ENCODE results near the gene OR1L8. TPM values are rescaled to one million over a fixed set of nuclear protein-coding genes. Genes with fewer than 3 reads are reported as not detected.

OR1L8 gene
- total and polyA plus RNA-seq, 2 donors (not counting 3 experiments of a cell fraction or from before 2014, with no cell fraction given) = 0.15 to 1.8 TPM

- intact Hi-C loops (cut with micrococcal nuclease) (no loop called here), dilution Hi-C loops (cut with MboI; ENCODE audit: extremely low pct_ligation_motif_present, low sequenced_read_pairs) (no loop called here)
- H3K36me3 ChIP-seq (ENCODE audit: control insufficient read depth in 2 of 2, extremely low read depth in 1 of 2, insufficient read depth in 2 of 2, low read length in 2 of 2) = no peaks in the 10 kb centered on the region
- no peaks in the 10 kb centered on the region for H3K4me1 ChIP-seq (ENCODE audit: control insufficient read depth, extremely low read depth, insufficient read depth, low read length)
- H3K4me3 ChIP-seq (replicated peaks in 1 of 3; ENCODE audit: insufficient read depth in 1 of 3, low read depth in 1 of 3, low read length in 3 of 3) = no peak overlapping the region
- H3K4me2 ChIP-seq (ENCODE audit: insufficient read depth, low read length) = no peak overlapping the region
- no peak overlapping the region for H3K27ac ChIP-seq (ENCODE audit: insufficient read depth, low read depth, low read length)
- H3K79me2 ChIP-seq (ENCODE audit: control insufficient read depth, insufficient read depth, low read length) = no peaks in the 10 kb centered on the region
- ChIA-PET CTCF (interaction anchor here (0.6 to 1.1 kb wide), 3 partner anchors 12 to 36 kb away, joined by 3 read pairs; no protein-coding TSS in a partner anchor), POLR2A (no interaction called here)
- no peaks in the 10 kb centered on the region for H4K20me1 ChIP-seq (replicated peaks; ENCODE audit: control insufficient read depth, extremely low read depth, insufficient read depth, low read length)
- no TSS peak for BruUV-seq (replicated peaks)
- H3K9ac ChIP-seq (replicated peaks; ENCODE audit: extremely low read depth, insufficient read depth, low read length) = no peak overlapping the region
- no peaks in the 10 kb centered on the region for H3K9me3 ChIP-seq (replicated peaks; ENCODE audit: control insufficient read depth, insufficient read depth, low read length)
- H3K9me1 ChIP-seq (replicated peaks; ENCODE audit: control insufficient read depth, extremely low read depth, insufficient read depth, low read length) = no peaks in the 10 kb centered on the region
- H3K27me3 ChIP-seq (ENCODE audit: control insufficient read depth in 2 of 2, insufficient read depth in 2 of 2, low read length in 2 of 2) = no peaks in the 10 kb centered on the region
- no peak for DNase-seq (ENCODE audit: low read depth, low spot score)
- no peak overlapping the region for H2AFZ ChIP-seq (ENCODE audit: low read depth, low read length)
- TF ChIP-seq FOS (IDR thresholded peaks at IDR 0.05; ENCODE audit: borderline replicate concordance, insufficient read depth, low read length) = no peak
- TF ChIP-seq POLR2A (IDR thresholded peaks at IDR 0.05; ENCODE audit: low read depth, low read length) = no peak
- no peak for TF ChIP-seq GATA2 (IDR thresholded peaks at IDR 0.05; ENCODE audit: insufficient read depth, insufficient read length, low read depth, low read length)
- no peak for TF ChIP-seq EZH2 (IDR thresholded peaks at IDR 0.05; ENCODE audit: borderline replicate concordance, low read depth, low read length, severe bottlenecking)
- no peak for TF ChIP-seq JUN (IDR thresholded peaks at IDR 0.05; ENCODE audit: borderline replicate concordance, insufficient read depth, insufficient read length, low read depth)
- TF ChIP-seq MYC (IDR thresholded peaks at IDR 0.05; ENCODE audit: low read depth, low read length) = no peak
- TF ChIP-seq CTCF (IDR thresholded peaks at IDR 0.05; ENCODE audit: extremely low read depth in 1 of 2, insufficient read depth in 1 of 2, low read depth in 1 of 2, low read length in 2 of 2) = no peak
- TF ChIP-seq POLR2AphosphoS5 (IDR thresholded peaks at IDR 0.05; ENCODE audit: insufficient read depth, low read depth, low read length) = no peak
- no peak for TF ChIP-seq MAX (IDR thresholded peaks at IDR 0.05; ENCODE audit: insufficient read depth, insufficient read length)
- FAIRE-seq = no peak
Observed at GRCh38 chr9:122572456-122572855, 10.7 kb downstream of the OR1L8 start.

Measured in endothelial cell of umbilical vein (primary cell).